ENCODE results near the gene ATG2B.
"Not testable (repeated sequence)": the region's sequence is repeated elsewhere in the genome, so short reads cannot be mapped to it uniquely, and the experiment has no call there.

ATG2B gene

GRCh38 chr14:96383445-96383844 is 20.3 kb upstream of the ATG2B start:
- DNase-seq (ENCODE audit: insufficient read length, low spot score) (no peak), FAIRE-seq (no peak)

GRCh38 chr14:96380735-96381134 is 17.6 kb upstream of the ATG2B start:
- FAIRE-seq = no peak
- no peak for DNase-seq (ENCODE audit: insufficient read length, low spot score)

GRCh38 chr14:96376093-96376492 is 13.0 kb upstream of the ATG2B start:
- no peak for FAIRE-seq
- no peak for DNase-seq (ENCODE audit: insufficient read length, low spot score)

- no peak for DNase-seq (ENCODE audit: insufficient read length, low spot score)
- no peak for FAIRE-seq
Measured at GRCh38 chr14:96373538-96373937, 10.4 kb upstream of the ATG2B start.

DNA sequence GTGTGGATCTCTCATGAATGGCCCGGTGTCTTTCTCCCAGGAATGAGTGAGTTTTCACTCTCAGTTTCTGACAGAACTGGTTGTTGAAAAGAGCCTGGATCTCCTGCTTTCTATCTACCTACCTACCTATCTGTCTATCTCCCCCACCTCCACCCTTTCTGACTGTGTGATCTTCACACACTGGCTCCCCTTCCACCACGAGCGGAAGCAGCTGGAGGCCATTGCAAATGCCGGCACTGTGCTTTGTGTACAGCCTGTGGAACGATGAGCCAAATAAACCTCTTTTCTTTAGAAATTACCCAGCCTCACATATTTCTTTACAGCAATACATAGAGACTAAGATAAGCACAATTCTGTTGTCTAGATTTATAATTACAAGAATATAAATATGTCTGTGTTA is 7.4 kb upstream of the ATG2B start:
- no peak for FAIRE-seq
- no peak for DNase-seq (ENCODE audit: insufficient read length, low spot score)

- FAIRE-seq = no peak
Measured at GRCh38 chr14:96368534-96368933, 5.4 kb upstream of the ATG2B start.

DNA sequence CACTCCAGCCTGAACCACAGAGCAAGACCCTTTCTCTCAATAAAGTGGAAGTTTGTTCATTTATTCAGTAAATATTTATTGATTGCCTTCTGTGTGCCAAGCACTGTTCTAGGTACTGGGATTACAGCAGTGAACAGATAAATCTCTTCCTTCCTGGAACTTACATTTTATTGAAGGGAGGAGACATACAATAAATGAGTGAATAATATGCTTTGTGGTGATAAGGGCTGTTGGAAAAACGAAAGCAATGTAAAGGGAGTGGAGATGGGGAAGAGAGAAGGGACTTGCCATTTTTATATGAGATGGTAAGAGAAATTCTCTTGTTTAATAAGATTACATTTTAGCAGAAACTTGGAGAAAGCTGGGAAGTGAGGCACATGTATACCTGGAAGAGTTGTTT is 1.8 kb upstream of the ATG2B start:
- DNase-seq (ENCODE audit: insufficient read length, low spot score) = no peak
- FAIRE-seq = no peak

More at GRCh38 chr14:96368534-96368933, 5.4 kb upstream of the ATG2B start:
- no peak for DNase-seq (ENCODE audit: insufficient read length, low spot score)

- DNase-seq (ENCODE audit: insufficient read length, low spot score) = peak; percentile 24
- FAIRE-seq = peak; percentile 51
Measured at GRCh38 chr14:96363751-96364336, 703 bp upstream of the ATG2B start.

DNA sequence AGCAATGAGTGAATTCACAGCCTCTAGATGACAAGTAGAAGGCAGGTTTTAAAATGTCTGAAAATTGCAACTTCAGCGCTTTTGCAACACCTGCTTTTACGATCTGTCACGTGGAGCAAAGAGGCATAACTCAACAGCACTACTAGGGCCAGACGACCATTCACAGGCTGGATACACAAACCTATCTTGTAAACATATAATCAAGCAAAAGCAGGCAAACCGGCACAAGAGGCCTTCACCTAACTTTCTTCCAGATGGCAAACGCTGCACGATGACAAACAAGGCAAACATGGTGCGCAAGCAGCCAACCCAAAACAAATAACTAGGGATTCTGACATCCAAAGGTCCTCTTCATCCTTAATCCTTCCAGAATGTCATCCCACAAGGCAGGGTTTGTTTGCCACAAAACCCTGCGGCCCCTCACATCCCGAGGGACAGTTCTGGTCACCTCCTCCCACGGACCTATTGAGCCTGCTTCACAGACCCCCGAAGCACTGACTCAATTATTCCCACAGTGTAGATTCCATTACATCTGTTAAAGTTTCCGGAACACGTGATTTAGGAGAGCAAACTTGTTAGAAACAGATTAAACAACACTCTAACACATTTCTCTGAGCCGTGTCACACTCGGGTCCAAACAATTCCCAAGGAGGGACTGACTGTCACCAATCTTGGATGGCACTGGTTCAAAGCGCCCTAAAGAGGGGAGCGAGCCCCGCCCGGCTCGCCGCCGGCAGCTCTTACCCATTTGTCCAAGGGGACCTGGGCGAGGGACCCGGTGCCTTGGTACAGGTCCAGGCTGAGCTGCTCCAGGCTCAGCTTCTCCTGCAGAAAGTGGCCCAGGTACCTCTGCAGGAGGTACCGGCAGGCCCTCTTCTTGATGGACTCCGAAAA is 823 bp downstream of the ATG2B start:
- no peak for FAIRE-seq
- DNase-seq (ENCODE audit: insufficient read length, low spot score) = peak; percentile 11

GRCh38 chr14:96359959-96360358 is 3.2 kb downstream of the ATG2B start:
- DNase-seq (ENCODE audit: insufficient read length, low spot score) (no peak), FAIRE-seq (no peak)

DNA sequence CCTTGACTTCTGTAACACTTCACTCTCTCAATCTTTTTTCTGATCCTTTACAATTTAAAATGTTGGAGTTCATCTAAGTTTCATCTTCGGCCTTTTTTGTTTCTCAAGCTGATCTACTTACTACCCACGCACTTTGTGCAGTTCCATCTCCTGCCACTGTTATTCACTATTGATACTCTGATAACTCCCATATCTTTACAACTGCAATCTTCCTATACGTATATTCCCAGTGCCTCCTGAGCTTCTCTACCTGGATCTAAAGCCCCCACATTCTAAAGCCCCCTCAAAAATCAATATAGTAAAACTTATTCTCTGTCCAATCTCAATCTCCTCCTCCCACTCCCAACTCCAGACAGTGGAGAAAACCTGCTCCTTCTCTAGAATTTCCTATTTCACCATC is 5.9 kb downstream of the ATG2B start:
- no peak for DNase-seq (ENCODE audit: insufficient read length, low spot score)
- FAIRE-seq = no peak

GRCh38 chr14:96354246-96354645 is 8.9 kb downstream of the ATG2B start:
- FAIRE-seq (no peak), DNase-seq (ENCODE audit: insufficient read length, low spot score) (no peak)

DNA sequence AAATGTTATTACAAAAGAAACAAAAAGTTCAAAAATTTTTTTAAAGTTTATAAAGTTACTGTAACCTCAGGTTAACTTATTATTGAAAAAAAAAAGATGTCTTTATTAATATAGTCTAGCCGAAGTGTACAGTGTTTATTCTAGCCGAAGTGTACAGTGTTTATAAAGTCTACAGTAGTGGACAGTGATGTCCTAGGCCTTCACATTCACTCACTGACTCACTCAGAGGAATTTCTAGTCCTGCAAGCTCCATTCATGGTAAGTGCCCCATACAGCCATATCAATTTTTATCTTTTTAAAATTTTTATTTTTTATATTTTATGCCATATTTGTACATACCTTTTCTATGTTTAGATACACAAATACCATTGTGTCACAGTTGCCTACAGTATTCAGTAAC is 10.4 kb downstream of the ATG2B start:
- no peak for FAIRE-seq
- DNase-seq (ENCODE audit: insufficient read length, low spot score) = no peak

GRCh38 chr14:96351986-96352385 is 11.2 kb downstream of the ATG2B start:
- DNase-seq (ENCODE audit: insufficient read length, low spot score) = no peak
- FAIRE-seq = no peak

DNA sequence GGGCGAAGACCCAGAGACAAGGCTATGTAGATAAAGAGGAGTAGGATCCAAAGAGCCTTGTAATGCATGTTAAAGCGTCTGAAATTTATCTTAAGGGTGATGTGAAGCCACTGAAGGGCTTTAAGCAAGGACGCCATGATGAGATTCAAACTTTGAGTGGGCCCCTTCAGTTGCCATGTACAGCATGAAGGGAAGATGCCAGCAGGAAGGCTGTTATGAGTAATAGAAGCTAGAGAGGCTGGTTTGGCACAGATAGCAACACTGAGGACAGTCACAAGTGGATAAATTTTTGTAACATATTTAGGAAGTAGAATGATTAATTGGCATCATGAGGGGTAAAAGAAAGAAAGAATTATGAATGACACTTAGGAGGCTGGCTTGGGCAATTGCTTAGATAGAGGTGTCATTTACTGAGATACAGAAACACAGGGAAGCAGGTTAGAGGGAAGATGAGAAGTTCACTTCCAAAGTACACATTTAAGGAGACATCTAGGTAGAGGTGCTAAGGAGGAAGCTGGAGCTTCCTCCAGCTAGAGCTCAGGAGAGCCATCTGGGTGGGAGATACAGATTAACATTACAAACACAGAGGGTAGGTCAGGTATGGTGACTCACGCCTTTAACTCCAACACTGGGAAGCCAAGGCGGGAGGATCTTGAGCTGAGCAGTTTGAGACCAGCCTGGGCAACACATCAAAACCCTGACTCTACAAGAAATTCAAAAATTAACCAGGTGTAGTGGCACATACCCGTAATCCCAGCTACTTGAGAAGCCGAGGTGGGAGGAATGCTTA is 13.7 kb downstream of the ATG2B start:
- DNase-seq (ENCODE audit: insufficient read length, low spot score) (no peak), FAIRE-seq (no peak)

- DNase-seq (ENCODE audit: insufficient read length, low spot score); FAIRE-seq: not testable (repeated sequence)
Measured at GRCh38 chr14:96347957-96348356, 15.2 kb downstream of the ATG2B start.

GRCh38 chr14:96345669-96346068 is 17.5 kb downstream of the ATG2B start:
- FAIRE-seq (no peak), DNase-seq (ENCODE audit: insufficient read length, low spot score) (no peak)

GRCh38 chr14:96341323-96341722 is 21.8 kb downstream of the ATG2B start:
- FAIRE-seq (no peak), DNase-seq (ENCODE audit: insufficient read length, low spot score) (no peak)

- DNase-seq (ENCODE audit: insufficient read length, low spot score) = no peak
- FAIRE-seq = no peak
Measured at GRCh38 chr14:96338551-96338950, 24.6 kb downstream of the ATG2B start.

GRCh38 chr14:96324219-96324618 is 38.9 kb downstream of the ATG2B start:
- DNase-seq (ENCODE audit: insufficient read length, low spot score) (no peak), FAIRE-seq (no peak)

DNA sequence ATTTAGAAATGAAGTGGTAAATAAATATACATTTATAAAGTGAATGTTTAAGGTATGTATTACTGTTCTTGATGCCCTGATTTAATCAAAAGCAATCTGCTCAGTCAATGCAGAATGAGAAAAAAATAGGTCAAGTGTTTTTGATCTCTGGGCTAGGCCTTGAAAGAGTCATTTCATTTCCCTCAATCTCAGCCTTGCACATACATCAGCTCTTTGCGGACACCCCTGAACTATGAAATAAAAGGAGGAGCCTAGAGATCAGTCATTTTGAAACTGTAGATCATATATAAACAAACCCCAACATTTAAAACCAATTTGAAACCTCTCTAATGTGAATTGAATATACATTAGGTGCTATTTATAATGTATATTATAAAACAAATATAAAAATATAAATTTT is 42.5 kb downstream of the ATG2B start:
- FAIRE-seq (no peak), DNase-seq (ENCODE audit: insufficient read length, low spot score) (no peak)

Data from HTR-8/SVneo (cell line).